Breast epithelium (tissue), 4 donors: ENCODE data around the gene TGDS. TPM values are rescaled to one million over a fixed set of nuclear protein-coding genes. Genes with fewer than 3 reads are reported as not detected.

Source experiments
- DNase-seq, 2 donors: peaks; one replicate each; pipeline ENCODE4 v3.0.0-alpha.2; 2019; ENCODE audit warnings: low spot score in 2 of 2
- H3K27ac ChIP-seq, 2 donors: fragments of 200-600 bp; sonication (generic) in 1 of 2; one replicate each; pipeline ENCODE4 v1.5.1; 2016 to 2019; ENCODE audit warnings: mild to moderate bottlenecking in 1 of 2
- H3K27me3 ChIP-seq, 2 donors: fragments of 200-600 bp; sonication (generic) in 1 of 2; one replicate each; pipeline versions ENCODE4 v1.5.1 to v1.6.0; 2017 to 2019; ENCODE audit warnings: control low read depth in 1 of 2, mild to moderate bottlenecking in 1 of 2
- H3K36me3 ChIP-seq: fragments of 200-600 bp; one replicate; pipeline ENCODE4 v1.5.1; 2019
- H3K4me1 ChIP-seq, 2 donors: fragments of 200-600 bp; sonication (generic); one replicate each; pipeline ENCODE4 v1.5.1; 2016 to 2019; ENCODE audit warnings: control low read depth in 1 of 2
- H3K4me3 ChIP-seq, 3 donors: fragments of 200-600 bp; sonication (generic); 1 replicate in 2 of 3; 2 replicates in 1 of 3; pipeline ENCODE4 v1.5.1; 2016 to 2019; ENCODE audit warnings: mild to moderate bottlenecking in 3 of 3, moderate library complexity in 2 of 3
- H3K9me3 ChIP-seq, 2 donors: fragments of 200-600 bp; sonication (generic) in 1 of 2; one replicate each; pipeline ENCODE4 v1.5.1; 2016 to 2019; ENCODE audit warnings: control low read depth in 1 of 2
- POLR2A ChIP-seq: fragments of 450-650 bp; IDR thresholded peaks from one replicate; pipeline ENCODE4 v1.6.1; 2016; ENCODE audit warnings: antibody characterized with exemption, mild to moderate bottlenecking, moderate library complexity
- POLR2AphosphoS5 ChIP-seq, 3 donors: sonication (generic); formaldehyde crosslinking; IDR thresholded peaks; one replicate each; pipeline ENCODE4 v1.6.1; 2017; ENCODE audit warnings: antibody characterized with exemption in 3 of 3
- intact Hi-C: fragments of 100-400 bp; cut with DNase I; formaldehyde crosslinking; loops from one replicate; pipeline ENCODE4 v1.15.1; 2023; ENCODE audit warnings: low total_unique reads
- total RNA-seq, 3 donors: library from RNA; depleted of rRNA; stranded (reverse); fragments of >200 nt; gene quantifications; one replicate each; pipeline ENCODE4 v1.1.0, GENCODE V29; 2016
- TF ChIP-seq, protein P1 (sequence below), 3 donors: fragments of 450-650 bp; IDR thresholded peaks; one replicate each; pipeline ENCODE4 v1.5.1; 2016 to 2017; ENCODE audit warnings: antibody characterized with exemption in 3 of 3, mild to moderate bottlenecking in 3 of 3, moderate library complexity in 3 of 3

Gene TGDS
- total RNA-seq, 3 donors from 2014 or later: 12.1 to 21.2 (median 12.5) TPM

DNA sequence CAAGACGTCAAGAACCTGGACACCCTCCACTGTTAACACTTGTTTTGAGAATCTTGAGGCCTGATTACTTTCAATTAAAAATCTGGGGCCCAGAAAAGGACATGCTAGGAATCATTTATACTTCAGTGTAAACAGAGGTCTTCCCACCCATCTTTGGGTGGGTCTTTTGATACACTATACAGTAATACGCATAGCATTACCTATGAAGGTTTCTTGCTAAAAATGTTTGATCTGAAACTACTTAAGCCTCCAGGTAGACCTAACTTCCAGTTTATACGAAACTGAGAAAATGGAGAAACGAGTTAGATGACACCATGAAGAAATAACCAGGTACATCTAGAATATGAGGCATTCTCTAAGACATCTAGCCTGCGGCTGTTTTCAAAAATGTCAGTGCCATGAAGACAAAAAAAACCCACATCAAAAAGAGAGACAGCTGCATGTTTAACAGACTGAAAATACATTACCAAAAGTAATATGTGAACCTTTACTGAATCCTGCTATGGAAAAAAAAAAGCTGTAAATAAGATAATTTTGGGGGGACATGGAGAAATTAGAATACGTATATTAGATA, 36.6 kb downstream of the TGDS start:
- intact Hi-C loops: no loop called here
- Histone ChIP-seq H3K4me1 (no peaks in the 10 kb centered on the region), H3K36me3 (no peaks in the 10 kb centered on the region), H3K27ac (no peak overlapping the region), H3K4me3 (no peak overlapping the region), H3K9me3 (no peaks in the 10 kb centered on the region), H3K27me3 (no peaks in the 10 kb centered on the region)
- TF ChIP-seq POLR2AphosphoS5 (IDR thresholded peaks at IDR 0.05): no peak
- TF ChIP-seq, protein P1, sequence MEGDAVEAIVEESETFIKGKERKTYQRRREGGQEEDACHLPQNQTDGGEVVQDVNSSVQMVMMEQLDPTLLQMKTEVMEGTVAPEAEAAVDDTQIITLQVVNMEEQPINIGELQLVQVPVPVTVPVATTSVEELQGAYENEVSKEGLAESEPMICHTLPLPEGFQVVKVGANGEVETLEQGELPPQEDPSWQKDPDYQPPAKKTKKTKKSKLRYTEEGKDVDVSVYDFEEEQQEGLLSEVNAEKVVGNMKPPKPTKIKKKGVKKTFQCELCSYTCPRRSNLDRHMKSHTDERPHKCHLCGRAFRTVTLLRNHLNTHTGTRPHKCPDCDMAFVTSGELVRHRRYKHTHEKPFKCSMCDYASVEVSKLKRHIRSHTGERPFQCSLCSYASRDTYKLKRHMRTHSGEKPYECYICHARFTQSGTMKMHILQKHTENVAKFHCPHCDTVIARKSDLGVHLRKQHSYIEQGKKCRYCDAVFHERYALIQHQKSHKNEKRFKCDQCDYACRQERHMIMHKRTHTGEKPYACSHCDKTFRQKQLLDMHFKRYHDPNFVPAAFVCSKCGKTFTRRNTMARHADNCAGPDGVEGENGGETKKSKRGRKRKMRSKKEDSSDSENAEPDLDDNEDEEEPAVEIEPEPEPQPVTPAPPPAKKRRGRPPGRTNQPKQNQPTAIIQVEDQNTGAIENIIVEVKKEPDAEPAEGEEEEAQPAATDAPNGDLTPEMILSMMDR (IDR thresholded peaks at IDR 0.05): no peak
- no peak for TF ChIP-seq POLR2A
- DNase-seq: no peak

GRCh38 chr13:94558716-94559115, 37.2 kb downstream of the TGDS start:
- DNase-seq: no peak
- no peaks in the 10 kb centered on the region for H3K9me3 ChIP-seq
- intact Hi-C loops: no loop called here
- no peaks in the 10 kb centered on the region for H3K4me1 ChIP-seq
- H3K27ac ChIP-seq: no peak overlapping the region
- no peak overlapping the region for H3K4me3 ChIP-seq
- H3K36me3 ChIP-seq: no peaks in the 10 kb centered on the region
- H3K27me3 ChIP-seq: no peaks in the 10 kb centered on the region
- TF ChIP-seq POLR2AphosphoS5 (IDR thresholded peaks at IDR 0.05) (no peak), POLR2A (no peak)
- TF ChIP-seq, protein P1 (IDR thresholded peaks at IDR 0.05): no peak

GRCh38 chr13:94557684-94558235, 38.2 kb downstream of the TGDS start:
- DNase-seq: no peak
- Histone ChIP-seq H3K27ac (no peak overlapping the region), H3K9me3 (no peaks in the 10 kb centered on the region), H3K36me3 (no peaks in the 10 kb centered on the region), H3K4me3 (no peak overlapping the region), H3K27me3 (no peaks in the 10 kb centered on the region), H3K4me1 (no peaks in the 10 kb centered on the region)
- intact Hi-C loops: no loop called here
- TF ChIP-seq POLR2AphosphoS5 (IDR thresholded peaks at IDR 0.05) (no peak), POLR2A (no peak)
- TF ChIP-seq, protein P1 (IDR thresholded peaks at IDR 0.05): no peak

DNA sequence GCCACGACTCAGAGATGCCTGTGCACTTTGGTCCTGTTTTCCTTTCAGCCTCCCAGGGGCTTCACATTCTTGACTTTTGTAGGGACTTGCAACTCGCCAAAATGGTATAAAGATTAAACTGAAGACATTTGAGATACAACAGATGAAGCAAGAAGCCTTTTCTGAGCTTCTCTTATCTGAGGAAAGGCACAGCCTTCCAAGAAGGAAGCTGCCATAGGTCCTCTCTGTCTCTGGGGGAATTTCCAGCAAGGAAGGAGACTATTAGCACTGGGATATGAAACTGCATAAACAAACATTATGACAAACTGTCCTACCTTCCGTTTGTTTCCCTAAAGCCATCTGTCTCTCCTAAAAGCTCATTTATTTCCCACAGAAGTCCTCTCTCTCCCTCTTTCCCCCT, 39.3 kb downstream of the TGDS start:
- H3K9me3 ChIP-seq: no peaks in the 10 kb centered on the region
- intact Hi-C loops: no loop called here
- no peaks in the 10 kb centered on the region for H3K36me3 ChIP-seq
- no peak overlapping the region for H3K4me3 ChIP-seq
- peak overlapping the region in 1 of 2 donors; percentile 32 for H3K27ac ChIP-seq
- no peaks in the 10 kb centered on the region for H3K27me3 ChIP-seq
- TF ChIP-seq POLR2A (no peak), POLR2AphosphoS5 (IDR thresholded peaks at IDR 0.05) (no peak)
- TF ChIP-seq, protein P1 (IDR thresholded peaks at IDR 0.05): no peak
- no peaks in the 10 kb centered on the region for H3K4me1 ChIP-seq
- no peak for DNase-seq

- no peak for DNase-seq
- Histone ChIP-seq H3K4me1 (no peaks in the 10 kb centered on the region), H3K27ac (no peak overlapping the region), H3K36me3 (no peaks in the 10 kb centered on the region), H3K9me3 (no peaks in the 10 kb centered on the region), H3K4me3 (no peak overlapping the region), H3K27me3 (no peaks in the 10 kb centered on the region)
- intact Hi-C loops: no loop called here
- no peak for TF ChIP-seq POLR2A
- TF ChIP-seq, protein P1 (IDR thresholded peaks at IDR 0.05): no peak
- no peak for TF ChIP-seq POLR2AphosphoS5 (IDR thresholded peaks at IDR 0.05)
These were observed 39.9 kb downstream of the TGDS start for GRCh38 chr13:94556041-94556440.
